HG02973 (cell line): ENCODE measurements around the gene GNAZ.
"Not testable (repeated sequence)": the region's sequence is repeated elsewhere in the genome, so short reads cannot be mapped to it uniquely, and the experiment has no call there.

ENCODE experiments used
- ATAC-seq: cut with Tn5 transposase; IDR thresholded peaks from one replicate; pipeline ENCODE4 v1.9.1; 2021; ENCODE audit warnings: moderate library complexity; ENCODE audit not compliant: unreplicated experiment

The GNAZ gene

GRCh38 chr22:23070418-23071229, at the start of gene GNAZ:
Gene GNAZ (plus strand): TSS chr22:23070519. CDS start chr22:23095696, 25,177 bp downstream.
- ATAC-seq, result no peak

- ATAC-seq, result no peak
Measured at GRCh38 chr22:23020659-23021293, 49.5 kb upstream of the GNAZ start.

- ATAC-seq, result not testable (repeated sequence)
Measured at GRCh38 chr22:23021660-23022353, 48.5 kb upstream of the GNAZ start.

GRCh38 chr22:23023294-23023693, 47.0 kb upstream of the GNAZ start:
- no peak for ATAC-seq

- ATAC-seq, result no peak
Measured at GRCh38 chr22:23026777-23027176, 43.5 kb upstream of the GNAZ start.

GRCh38 chr22:23027849-23028248, 42.5 kb upstream of the GNAZ start:
- ATAC-seq, result not testable (repeated sequence)

- ATAC-seq, result no peak
Measured at GRCh38 chr22:23029521-23030228, 40.6 kb upstream of the GNAZ start.

GRCh38 chr22:23031381-23031780, 38.9 kb upstream of the GNAZ start:
- no peak for ATAC-seq

- no peak for ATAC-seq
Measured at GRCh38 chr22:23031786-23032185, 38.5 kb upstream of the GNAZ start.

GRCh38 chr22:23032658-23033057, 37.7 kb upstream of the GNAZ start:
- ATAC-seq, result no peak

- no peak for ATAC-seq
Measured at GRCh38 chr22:23033116-23033905, 37.0 kb upstream of the GNAZ start.

GRCh38 chr22:23034621-23035556, 35.4 kb upstream of the GNAZ start:
- no peak for ATAC-seq

- no peak for ATAC-seq
Measured at GRCh38 chr22:23035557-23036277, 34.6 kb upstream of the GNAZ start.

GRCh38 chr22:23036684-23037428, 33.5 kb upstream of the GNAZ start:
- no peak for ATAC-seq

- ATAC-seq, result no peak
Measured at GRCh38 chr22:23037429-23038333, 32.6 kb upstream of the GNAZ start.

- ATAC-seq, result no peak
Measured at GRCh38 chr22:23038334-23038642, 32.0 kb upstream of the GNAZ start.

GRCh38 chr22:23038902-23039301, 31.4 kb upstream of the GNAZ start:
- ATAC-seq, result no peak
